H1 (cell line): ENCODE results near the gene PDHX. TPM values are rescaled to one million over a fixed set of nuclear protein-coding genes. Genes with fewer than 3 reads are reported as not detected.

Experiments used
- CTCF ChIA-PET: fragments of 300-600 bp; sonication (Branson Sonifier 250); formaldehyde crosslinking; loops from one replicate; lab custom pipeline; 2021; ENCODE audit not compliant: partially characterized antibody; lab: Charles Lee
- POLR2A ChIA-PET: fragments of 300-600 bp; sonication (Branson Sonifier 250); formaldehyde crosslinking; loops from one replicate; lab custom pipeline; 2021; ENCODE audit warnings: inconsistent platforms; ENCODE audit not compliant: partially characterized antibody; lab: Charles Lee
- DNase-seq, 2 experiments: peaks; one replicate each; pipeline versions ENCODE4 v3.0.0 to v3.0.0-alpha.2; 2010 to 2022; ENCODE audit warnings: low spot score in 2 of 2, low read depth in 1 of 2, mixed read lengths in 1 of 2
- FAIRE-seq: peaks from 2 replicates; lab custom pipeline; 2011; peaks lifted over from hg19 to GRCh38; lab: Jason Lieb, UNC
- H2AFZ ChIP-seq: 2 replicates; pipeline ENCODE4 v1.8.1; 2012; ENCODE audit warnings: low read length, inconsistent platforms
- H2AK5ac ChIP-seq: 2 replicates; pipeline ENCODE4 v1.6.1; 2013; ENCODE audit warnings: low read depth, low read length
- H2BK120ac ChIP-seq: replicated peaks from 2 replicates; pipeline ENCODE3; 2013; ENCODE audit warnings: low read depth, low read length, inconsistent platforms
- H2BK12ac ChIP-seq: 2 replicates; pipeline ENCODE4 v1.6.1; 2013; ENCODE audit warnings: low read depth, low read length
- H2BK15ac ChIP-seq: 2 replicates; pipeline ENCODE4 v1.6.1; 2013; ENCODE audit warnings: low read length
- H2BK20ac ChIP-seq: 2 replicates; pipeline ENCODE4 v1.6.1; 2013; ENCODE audit warnings: low read length
- H2BK5ac ChIP-seq: 2 replicates; pipeline ENCODE4 v1.6.1; 2013; ENCODE audit warnings: low read depth, low read length
- H3K14ac ChIP-seq: 2 replicates; pipeline ENCODE4 v1.6.1; 2013; ENCODE audit warnings: inconsistent platforms; ENCODE audit not compliant: insufficient read length
- H3K18ac ChIP-seq: 2 replicates; pipeline ENCODE4 v1.6.1; 2013; ENCODE audit warnings: low read length; ENCODE audit errors: extremely low read depth
- H3K23ac ChIP-seq: 2 replicates; pipeline ENCODE4 v1.6.1; 2013; ENCODE audit warnings: inconsistent platforms; ENCODE audit not compliant: insufficient read length
- H3K23me2 ChIP-seq: 2 replicates; pipeline ENCODE4 v1.6.1; 2013; ENCODE audit warnings: low read depth, low read length
- H3K27ac ChIP-seq: 2 replicates; pipeline ENCODE4 v1.6.1; 2011; ENCODE audit warnings: low read depth, low read length, inconsistent platforms
- H3K27me3 ChIP-seq, 4 experiments: replicated peaks in 1 of 4; 1 replicate in 1 of 4; 2 replicates in 3 of 4; pipeline versions ENCODE4 v1.6.1 to v1.8.1; 2011 to 2013; ENCODE audit warnings: low read length in 3 of 4, mild to moderate bottlenecking in 3 of 4, inconsistent platforms in 2 of 4, mixed read lengths in 2 of 4, moderate library complexity in 1 of 4; ENCODE audit not compliant: control insufficient read depth in 3 of 4, insufficient read depth in 3 of 4; ENCODE audit errors: extremely low read depth in 1 of 4
- H3K36me3 ChIP-seq, 4 experiments: 2 replicates each; pipeline versions ENCODE4 v1.6.1 to v1.8.1; 2011 to 2013; ENCODE audit warnings: mild to moderate bottlenecking in 4 of 4, low read length in 3 of 4, moderate library complexity in 2 of 4, control low read depth in 1 of 4, inconsistent platforms in 1 of 4; ENCODE audit not compliant: insufficient read depth in 4 of 4, control insufficient read depth in 2 of 4
- H3K4ac ChIP-seq: replicated peaks from 2 replicates; pipeline ENCODE3; 2013; ENCODE audit warnings: low read length, low read depth, mixed read lengths, inconsistent platforms; ENCODE audit not compliant: insufficient read length
- H3K4me1 ChIP-seq, 4 experiments: replicated peaks in 1 of 4; 1 replicate in 1 of 4; 2 replicates in 3 of 4; pipeline versions ENCODE4 v1.6.1 to v1.8.1; 2011 to 2013; ENCODE audit warnings: low read length in 3 of 4, inconsistent platforms in 2 of 4, mixed read lengths in 1 of 4; ENCODE audit not compliant: insufficient read depth in 4 of 4, control insufficient read depth in 3 of 4
- H3K4me2 ChIP-seq, 2 experiments: 2 replicates each; pipeline versions ENCODE4 v1.6.1 to v1.8.1; 2011 to 2013; ENCODE audit warnings: low read depth in 2 of 2, low read length in 2 of 2, control low read depth in 1 of 2, inconsistent platforms in 1 of 2, mild to moderate bottlenecking in 1 of 2; ENCODE audit not compliant: insufficient read depth in 1 of 2
- H3K4me3 ChIP-seq, 4 experiments: fragments of 200-600, 300-600 bp in 1 of 4; sonication (generic), shearing (Covaris generic), sonication (Bioruptor Twin) in 1 of 4; 2 replicates each; pipeline versions ENCODE4 v1.5.1 to v1.8.1; 2011 to 2016; ENCODE audit warnings: low read length in 4 of 4, low read depth in 3 of 4, control low read depth in 2 of 4, inconsistent platforms in 2 of 4, mild to moderate bottlenecking in 2 of 4, mixed read lengths in 1 of 4, moderate library complexity in 1 of 4; ENCODE audit not compliant: insufficient read depth in 2 of 4; ENCODE audit errors: extremely low read depth in 1 of 4
- H3K56ac ChIP-seq: replicated peaks from 2 replicates; pipeline ENCODE3; 2013; ENCODE audit warnings: low read depth, mild to moderate bottlenecking, mixed read lengths, low read length, inconsistent platforms; ENCODE audit not compliant: insufficient read length
- H3K79me1 ChIP-seq: 2 replicates; pipeline ENCODE4 v1.6.1; 2013; ENCODE audit warnings: low read depth, low read length, control low read depth
- H3K79me2 ChIP-seq, 2 experiments: 2 replicates each; pipeline versions ENCODE4 v1.6.1 to v1.8.1; 2012 to 2013; ENCODE audit warnings: low read length in 2 of 2, mild to moderate bottlenecking in 2 of 2, inconsistent platforms in 1 of 2; ENCODE audit not compliant: insufficient read depth in 2 of 2, control insufficient read depth in 1 of 2
- H3K9ac ChIP-seq, 4 experiments: replicated peaks in 1 of 4; 1 replicate in 1 of 4; 2 replicates in 3 of 4; pipeline versions ENCODE4 v1.6.1 to v1.8.1; 2011 to 2013; ENCODE audit warnings: low read depth in 3 of 4, low read length in 3 of 4, control low read depth in 2 of 4, mild to moderate bottlenecking in 2 of 4, moderate library complexity in 2 of 4, inconsistent platforms in 1 of 4; ENCODE audit errors: extremely low read depth in 1 of 4
- H3K9me3 ChIP-seq, 2 experiments: 2 replicates each; pipeline versions ENCODE4 v1.6.1 to v1.8.1; 2012 to 2013; ENCODE audit warnings: mild to moderate bottlenecking in 2 of 2, moderate library complexity in 2 of 2, control low read depth in 1 of 2, inconsistent platforms in 1 of 2, low read depth in 1 of 2, low read length in 1 of 2, mixed read lengths in 1 of 2; ENCODE audit not compliant: insufficient read depth in 2 of 2
- H4K20me1 ChIP-seq, 2 experiments: replicated peaks in 1 of 2; 2 replicates each; pipeline versions ENCODE3 to v1.8.1; 2011 to 2013; ENCODE audit warnings: inconsistent platforms in 2 of 2, low read length in 2 of 2, mild to moderate bottlenecking in 1 of 2; ENCODE audit not compliant: insufficient read depth in 2 of 2, control insufficient read depth in 1 of 2
- H4K5ac ChIP-seq: 2 replicates; pipeline ENCODE4 v1.6.1; 2013; ENCODE audit warnings: low read length, low read depth, mixed read lengths, inconsistent platforms; ENCODE audit not compliant: insufficient read length
- H4K8ac ChIP-seq: 2 replicates; pipeline ENCODE4 v1.8.0; 2013; ENCODE audit warnings: mild to moderate bottlenecking, moderate library complexity, low read length, inconsistent platforms; ENCODE audit not compliant: insufficient read depth; ENCODE audit errors: extremely low read depth
- H4K91ac ChIP-seq: replicated peaks from 2 replicates; pipeline ENCODE3; 2013; ENCODE audit warnings: low read length, mixed read lengths, inconsistent platforms; ENCODE audit not compliant: insufficient read length
- CHD1 ChIP-seq: IDR thresholded peaks from 2 replicates; pipeline ENCODE4 v1.6.1; 2012; ENCODE audit warnings: low read depth, low read length, improper control_type of control experiment
- CHD2 ChIP-seq: IDR thresholded peaks from 2 replicates; pipeline ENCODE4 v1.6.1; 2012; ENCODE audit warnings: low read length, improper control_type of control experiment
- E2F6 ChIP-seq: IDR thresholded peaks from 2 replicates; pipeline ENCODE4 v1.6.1; 2012; ENCODE audit warnings: inconsistent platforms
- GABPA ChIP-seq: IDR thresholded peaks from 2 replicates; pipeline ENCODE4 v1.6.1; 2011; ENCODE audit warnings: mild to moderate bottlenecking, low read length, moderate library complexity, borderline replicate concordance; ENCODE audit not compliant: insufficient read depth
- NRF1 ChIP-seq: IDR thresholded peaks from 2 replicates; pipeline ENCODE4 v1.6.1; 2011; ENCODE audit warnings: mild to moderate bottlenecking, low read depth, low read length, improper control_type of control experiment
- POLR2A ChIP-seq, 2 experiments: IDR thresholded peaks; 1 replicate in 1 of 2; 2 replicates in 1 of 2; pipeline ENCODE4 v1.6.1; 2011; ENCODE audit warnings: low read depth in 2 of 2, low read length in 2 of 2, mild to moderate bottlenecking in 2 of 2; ENCODE audit errors: control extremely low read depth in 1 of 2
- RNF2 ChIP-seq: fragments of 200-900, 300-1000 bp; sonication (generic); IDR thresholded peaks from 2 replicates; pipeline ENCODE4 v1.7.1; 2016; ENCODE audit warnings: borderline replicate concordance, low read depth, mild to moderate bottlenecking, antibody characterized with exemption, low read length; ENCODE audit not compliant: poor library complexity, severe bottlenecking; ENCODE audit errors: missing control alignments
- RXRA ChIP-seq: IDR thresholded peaks from 2 replicates; pipeline ENCODE4 v1.6.1; 2011; ENCODE audit warnings: low read depth, mild to moderate bottlenecking, low read length, moderate library complexity; ENCODE audit not compliant: insufficient read depth
- TAF1 ChIP-seq: IDR thresholded peaks from 2 replicates; pipeline ENCODE4 v1.6.1; 2011; ENCODE audit warnings: mild to moderate bottlenecking, low read depth, low read length
- TCF12 ChIP-seq: IDR thresholded peaks from 2 replicates; pipeline ENCODE4 v1.6.1; 2011; ENCODE audit warnings: low read depth, mild to moderate bottlenecking, low read length
- ZNF274 ChIP-seq: IDR thresholded peaks from 2 replicates; pipeline ENCODE4 v1.7.0; 2012; ENCODE audit warnings: low read length, borderline replicate concordance; ENCODE audit errors: extremely low read depth
- WGBS, 2 experiments: shearing (Covaris generic) in 1 of 2; methylation state at CpG; one replicate each; pipeline versions ENCODE4 v1.1.6 to v1.1.7; 2013 to 2015; ENCODE audit warnings: low lambda C conversion rate in 2 of 2, mixed read lengths in 2 of 2, inconsistent platforms in 1 of 2, low coverage in 1 of 2, missing lambda C conversion rate in 1 of 2; ENCODE audit not compliant: insufficient replicate concordance in 2 of 2, insufficient coverage in 1 of 2, insufficient read length in 1 of 2; ENCODE audit errors: extremely low coverage in 1 of 2, missing lambda C conversion rate in 1 of 2; 5-methylcytosine and 5-hydroxymethylcytosine counted together
- polyA plus RNA-seq, 7 experiments: library from polyadenylated mRNA; depleted of rRNA in 3 of 7; stranded (reverse) in 5 of 7; unstranded in 2 of 7; fragments of >200 nt in 5 of 7; fragments of 200-250 nt in 2 of 7; gene quantifications; 1 replicate in 5 of 7; 2 replicates in 1 of 7; 4 replicates in 1 of 7; pipeline versions ENCODE4 v1.2.1 to v1.2.3, GENCODE V29; 2011 to 2013; ENCODE audit warnings: missing spikeins in 2 of 7, mixed read lengths in 2 of 7
- total RNA-seq: library from RNA; stranded (reverse); fragmentation: NEBNext Ultra II Directional; extraction: Animal tissue kit (Norgen Biotek cat#: 25700); gene quantifications from 2 replicates; pipeline ENCODE4 v1.2.1, GENCODE V29; 2021
- TF ChIP-seq, protein P1 (sequence below): IDR thresholded peaks from 2 replicates; pipeline ENCODE4 v1.6.1; 2012; ENCODE audit warnings: inconsistent platforms
- TF ChIP-seq, protein P2 (sequence below): IDR thresholded peaks from 2 replicates; pipeline ENCODE4 v1.6.1; 2011; ENCODE audit warnings: low read length, improper control_type of control experiment

The PDHX gene
- total and polyA plus RNA-seq, 2 of the 8 experiments (the other 6 are each of a cell fraction or from before 2014, with no cell fraction given): 12.4 to 51.9 TPM

- no peak for FAIRE-seq
- 88% methylated on average over 2 of the region's 2 CpGs; no CpG with 5 or more reads in 1 of the 2 experiments for WGBS, 2 experiments
- no peak for TF ChIP-seq NRF1
- TF ChIP-seq RNF2: no peak
- no peak for TF ChIP-seq CHD1
- no peak for TF ChIP-seq POLR2A (IDR thresholded peaks at IDR 0.05; ENCODE audit: control extremely low read depth in 1 of 2, low read depth in 2 of 2, low read length in 2 of 2)
- no peak for TF ChIP-seq E2F6
- TF ChIP-seq, protein P1, sequence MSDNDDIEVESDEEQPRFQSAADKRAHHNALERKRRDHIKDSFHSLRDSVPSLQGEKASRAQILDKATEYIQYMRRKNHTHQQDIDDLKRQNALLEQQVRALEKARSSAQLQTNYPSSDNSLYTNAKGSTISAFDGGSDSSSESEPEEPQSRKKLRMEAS: no peak
- no peak for TF ChIP-seq ZNF274
- TF ChIP-seq GABPA: no peak
- TF ChIP-seq, protein P2, sequence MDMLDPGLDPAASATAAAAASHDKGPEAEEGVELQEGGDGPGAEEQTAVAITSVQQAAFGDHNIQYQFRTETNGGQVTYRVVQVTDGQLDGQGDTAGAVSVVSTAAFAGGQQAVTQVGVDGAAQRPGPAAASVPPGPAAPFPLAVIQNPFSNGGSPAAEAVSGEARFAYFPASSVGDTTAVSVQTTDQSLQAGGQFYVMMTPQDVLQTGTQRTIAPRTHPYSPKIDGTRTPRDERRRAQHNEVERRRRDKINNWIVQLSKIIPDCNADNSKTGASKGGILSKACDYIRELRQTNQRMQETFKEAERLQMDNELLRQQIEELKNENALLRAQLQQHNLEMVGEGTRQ: no peak
- TF ChIP-seq TCF12: no peak
- TF ChIP-seq RXRA: no peak
- TF ChIP-seq CHD2: no peak
- no peak for TF ChIP-seq TAF1
These were observed 114.9 kb downstream of the PDHX start for GRCh38 chr11:35031346-35031745.

More at GRCh38 chr11:35031346-35031745, 114.9 kb downstream of the PDHX start:
- no peak for DNase-seq
- H2AFZ ChIP-seq: no peak overlapping the region
- H4K8ac ChIP-seq: no peak overlapping the region
- peaks cover 0 to 1% (median 0%) of the 10 kb centered on the region in 4 experiments; a peak in 1 of 7 replicates for H3K27me3 ChIP-seq
- H2BK120ac ChIP-seq: no peak overlapping the region
- no peak overlapping the region for H4K91ac ChIP-seq
- H3K79me1 ChIP-seq: no peaks in the 10 kb centered on the region
- no peak overlapping the region for H4K5ac ChIP-seq
- H3K27ac ChIP-seq: no peak overlapping the region
- no peaks in the 10 kb centered on the region for H3K36me3 ChIP-seq
- no peak overlapping the region for H3K4ac ChIP-seq
- no peak overlapping the region for H2BK20ac ChIP-seq
- H2AK5ac ChIP-seq: no peak overlapping the region
- H3K79me2 ChIP-seq: no peaks in the 10 kb centered on the region
- no peaks in the 10 kb centered on the region for H4K20me1 ChIP-seq
- ChIA-PET CTCF (interaction anchor here (0.6 to 1.7 kb wide), 6 partner anchors 11 to 98 kb away, joined by 3 to 6 read pairs (median 3); no protein-coding TSS in a partner anchor), POLR2A (no interaction called here)
- no peak overlapping the region for H2BK15ac ChIP-seq
- H3K23ac ChIP-seq: no peak overlapping the region
- no peak overlapping the region for H3K14ac ChIP-seq
- no peak overlapping the region for H3K9ac ChIP-seq
- H3K56ac ChIP-seq: no peak overlapping the region
- H3K4me1 ChIP-seq: peaks cover 0 to 2% (median 0%) of the 10 kb centered on the region in 4 experiments; a peak in 1 of 7 replicates
- no peak overlapping the region for H3K4me2 ChIP-seq
- H3K9me3 ChIP-seq: no peaks in the 10 kb centered on the region
- H2BK5ac ChIP-seq: no peak overlapping the region
- H3K4me3 ChIP-seq: no peak overlapping the region
- no peak overlapping the region for H3K18ac ChIP-seq
- H2BK12ac ChIP-seq: no peak overlapping the region
- no peaks in the 10 kb centered on the region for H3K23me2 ChIP-seq
